ENCODE measurements around the gene SYCP2. TPM values are rescaled to one million over a fixed set of nuclear protein-coding genes. Genes with fewer than 3 reads are reported as not detected.
A peak's percentile ranks its signal among the peaks of the same experiment; 100 is the strongest.

Gene SYCP2
- total and polyA plus RNA-seq, 2 donors from 2014 or later: 2.1 to 3.0 TPM

GRCh38 chr20:59942245-59942644 is 8.8 kb upstream of the SYCP2 start:
- H3K36me3 ChIP-seq (ENCODE audit: control insufficient read depth in 2 of 3, insufficient read depth in 3 of 3, low read length in 3 of 3): peaks cover 0 to 21% (median 4%) of the 10 kb centered on the region in 3 donors
- TF ChIP-seq CTCF (IDR thresholded peaks at IDR 0.05; ENCODE audit: borderline replicate concordance, extremely low read depth, insufficient read depth): no peak
- DNase-seq (no peak), FAIRE-seq (no peak)
- H3K4me3 ChIP-seq (ENCODE audit: low read length in 3 of 3): no peak overlapping the region
- peaks cover 4 to 16% (median 10%) of the 10 kb centered on the region in 3 donors for H3K4me1 ChIP-seq (ENCODE audit: control insufficient read depth in 2 of 3, insufficient read depth in 2 of 3, low read depth in 1 of 3, low read length in 3 of 3)
- no peaks in the 10 kb centered on the region for H3K27me3 ChIP-seq (ENCODE audit: control insufficient read depth, insufficient read depth, low read length)
- H3K9me3 ChIP-seq (ENCODE audit: control insufficient read depth in 2 of 3, insufficient read depth in 1 of 3, low read length in 3 of 3): no peaks in the 10 kb centered on the region
- no peak overlapping the region for H3K27ac ChIP-seq (ENCODE audit: low read depth in 2 of 2, low read length in 2 of 2)
- intact Hi-C loops (cut with DNase I): no loop called here
- peak overlapping the region in 1 of 3 donors; percentile 21 for H3K9ac ChIP-seq (ENCODE audit: low read length in 3 of 3)

GRCh38 chr20:59940956-59941294 is 7.5 kb upstream of the SYCP2 start:
- DNase-seq (no peak), FAIRE-seq (no peak)
- intact Hi-C loops (cut with DNase I): no loop called here
- Histone ChIP-seq H3K9me3 (ENCODE audit: control insufficient read depth in 2 of 3, insufficient read depth in 1 of 3, low read length in 3 of 3) (no peaks in the 10 kb centered on the region), H3K4me1 (ENCODE audit: control insufficient read depth in 2 of 3, insufficient read depth in 2 of 3, low read depth in 1 of 3, low read length in 3 of 3) (peaks cover 4 to 16% (median 10%) of the 10 kb centered on the region in 3 donors), H3K36me3 (ENCODE audit: control insufficient read depth in 2 of 3, insufficient read depth in 3 of 3, low read length in 3 of 3) (peaks cover 0 to 21% (median 4%) of the 10 kb centered on the region in 3 donors), H3K27ac (ENCODE audit: low read depth in 2 of 2, low read length in 2 of 2) (peak overlapping the region; percentile 94 to 98), H3K27me3 (ENCODE audit: control insufficient read depth, insufficient read depth, low read length) (no peaks in the 10 kb centered on the region), H3K9ac (ENCODE audit: low read length in 3 of 3) (peak overlapping the region; percentile 69 to 92 (median 86)), H3K4me3 (ENCODE audit: low read length in 3 of 3) (peak overlapping the region; percentile 75 to 98 (median 95))
- TF ChIP-seq CTCF (IDR thresholded peaks at IDR 0.05; ENCODE audit: borderline replicate concordance, extremely low read depth, insufficient read depth): no peak

GRCh38 chr20:59940129-59940955 is 6.9 kb upstream of the SYCP2 start, which contains the start of the genes FAM217B and PPP1R3D:
Gene FAM217B, plus strand, starts transcription at chr20:59940389. Its CDS starts 3,555 bp downstream, at chr20:59943944.
Gene PPP1R3D, minus strand, starts transcription at chr20:59940305. Its CDS starts 374 bp downstream, at chr20:59939931.
- Histone ChIP-seq H3K9ac (ENCODE audit: low read length in 3 of 3) (peak within 1 kb of the TSS; percentile 69 to 92 (median 86)), H3K4me1 (ENCODE audit: control insufficient read depth in 2 of 3, insufficient read depth in 2 of 3, low read depth in 1 of 3, low read length in 3 of 3) (peaks cover 4 to 16% (median 10%) of the 10 kb centered on the region in 3 donors), H3K9me3 (ENCODE audit: control insufficient read depth in 2 of 3, insufficient read depth in 1 of 3, low read length in 3 of 3) (no peaks in the 10 kb centered on the region), H3K36me3 (ENCODE audit: control insufficient read depth in 2 of 3, insufficient read depth in 3 of 3, low read length in 3 of 3) (peaks cover 0 to 21% (median 4%) of the 10 kb centered on the region in 3 donors), H3K27ac (ENCODE audit: low read depth in 2 of 2, low read length in 2 of 2) (peak within 1 kb of the TSS; percentile 94 to 98), H3K27me3 (ENCODE audit: control insufficient read depth, insufficient read depth, low read length) (no peaks in the 10 kb centered on the region), H3K4me3 (ENCODE audit: low read length in 3 of 3) (peak within 1 kb of the TSS; percentile 75 to 98 (median 95))
- intact Hi-C loops (cut with DNase I): no loop called here
- TF ChIP-seq CTCF (IDR thresholded peaks at IDR 0.05; ENCODE audit: borderline replicate concordance, extremely low read depth, insufficient read depth): peak; percentile 15
- FAIRE-seq: no peak
- DNase-seq: peak; percentile 98 to 99 (median 99)
